Hepatocyte (in vitro differentiated cells): ENCODE data around the gene C12orf43.

ENCODE experiments used
- CTCF ChIP-seq: fragments of 200-600 bp; sonication (generic); IDR thresholded peaks from 2 replicates; pipeline ENCODE4 v1.5.1; 2016; ENCODE audit warnings: antibody characterized with exemption, mild to moderate bottlenecking; ENCODE audit not compliant: poor library complexity
- EZH2 ChIP-seq: fragments of 200-600 bp; sonication (generic); IDR thresholded peaks from 2 replicates; pipeline ENCODE4 v1.6.1; 2016; ENCODE audit warnings: antibody characterized with exemption, mild to moderate bottlenecking, borderline replicate concordance
- EZH2phosphoT487 ChIP-seq: fragments of 200-600 bp; sonication (generic); IDR thresholded peaks from one replicate; pipeline ENCODE4 v1.6.1; 2018; ENCODE audit warnings: antibody characterized with exemption, mild to moderate bottlenecking, low read depth, moderate library complexity; ENCODE audit not compliant: unreplicated experiment, severe bottlenecking

GRCh38 chr12:121021754-121022153 lies 5.5 kb upstream of the C12orf43 start:
- TF ChIP-seq EZH2 (no peak), CTCF (no peak), EZH2phosphoT487 (no peak)
